Left renal cortex interstitium (tissue), 4 donors: Measurements from ENCODE around the gene CCL28. TPM values are rescaled to one million over a fixed set of nuclear protein-coding genes. Genes with fewer than 3 reads are reported as not detected.
A peak's percentile ranks its signal among the peaks of the same experiment; 100 is the strongest.
"Not testable (repeated sequence)": the region's sequence is repeated elsewhere in the genome, so short reads cannot be mapped to it uniquely, and the experiment has no call there.

ENCODE experiments used
- DNase-seq, 4 donors: peaks; one replicate each; pipeline ENCODE4 v3.0.0-alpha.2; 2013; ENCODE audit warnings: low read depth in 4 of 4, low spot score in 2 of 4, missing footprints in 1 of 4
- polyA plus RNA-seq, 4 donors: library from polyadenylated mRNA; unstranded; fragments of 120-200 nt; gene quantifications; one replicate each; pipeline ENCODE4 v1.2.1, GENCODE V29; 2013; ENCODE audit not compliant: insufficient read length in 4 of 4

CCL28 gene
- polyA plus RNA-seq, 4 donors: 2.2 to 4.8 (median 3.3) TPM

DNA sequence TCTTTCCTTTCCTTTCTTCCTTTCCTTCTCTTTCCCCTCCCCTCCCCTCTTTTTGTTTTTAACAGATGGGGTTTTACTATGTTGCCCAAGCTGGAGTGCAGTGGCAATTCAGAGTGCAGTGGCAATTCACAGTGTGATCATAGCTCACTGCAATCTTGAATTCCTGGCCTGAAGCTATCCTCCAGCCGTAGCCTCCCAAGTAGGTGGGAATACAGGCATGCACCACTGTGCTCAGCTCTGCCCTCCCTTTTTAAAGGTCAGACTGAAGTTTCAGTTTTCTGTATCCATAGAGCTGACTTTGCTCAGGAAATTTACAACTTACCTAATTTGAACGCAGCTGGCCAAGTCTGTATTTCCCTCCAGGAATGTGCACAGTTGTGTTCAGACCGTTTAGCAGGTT lies 696 bp downstream of the CCL28 start:
- DNase-seq: no peak

DNA sequence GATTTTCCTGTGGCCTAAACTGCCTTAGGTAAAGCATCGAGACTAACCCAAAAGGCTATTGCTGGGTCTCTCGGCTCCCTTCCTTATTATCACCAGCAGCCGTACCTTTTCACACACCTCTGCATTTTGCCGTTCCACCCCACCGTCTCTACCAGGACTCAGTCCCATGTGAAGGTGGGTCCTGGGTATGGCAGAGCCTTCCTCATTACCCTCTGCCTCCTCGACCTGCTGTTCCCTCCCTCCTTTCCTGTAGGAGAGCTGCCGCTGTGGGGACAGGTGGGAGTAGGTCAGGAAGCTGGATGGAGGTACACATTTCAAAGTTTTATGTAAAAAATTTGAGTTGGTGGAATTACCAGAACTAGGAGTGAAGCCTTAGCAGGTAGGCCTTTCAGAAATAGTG lies 1.8 kb downstream of the CCL28 start:
- DNase-seq: no peak

DNA sequence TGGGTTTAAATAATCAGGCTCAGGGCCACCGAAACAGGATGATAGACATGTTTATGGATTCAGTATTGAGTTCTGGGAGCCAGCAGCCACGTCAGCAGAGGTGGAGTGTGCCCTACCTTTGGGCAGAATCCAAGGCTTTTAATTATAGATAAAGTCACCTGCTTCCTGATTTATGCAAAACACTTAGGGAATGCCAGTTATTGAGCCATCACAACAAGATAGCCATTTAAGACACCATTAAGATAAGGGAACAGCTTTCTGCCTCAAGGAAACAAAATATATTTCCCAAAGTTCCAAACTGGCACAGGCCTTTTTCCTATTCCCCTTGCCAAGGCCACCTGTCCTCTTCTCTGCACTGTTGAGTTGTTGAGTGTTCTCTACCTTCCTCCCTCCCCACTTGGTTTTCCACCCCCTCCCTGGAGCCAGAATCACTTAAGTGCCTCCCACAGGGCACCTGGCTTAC lies 2.4 kb downstream of the CCL28 start:
- DNase-seq: no peak

- not testable (repeated sequence) for DNase-seq
Observed at GRCh38 chr5:43402524-43403066, 9.6 kb downstream of the CCL28 start.

GRCh38 chr5:43401827-43402226 lies 10.4 kb downstream of the CCL28 start:
- DNase-seq: no peak

DNA sequence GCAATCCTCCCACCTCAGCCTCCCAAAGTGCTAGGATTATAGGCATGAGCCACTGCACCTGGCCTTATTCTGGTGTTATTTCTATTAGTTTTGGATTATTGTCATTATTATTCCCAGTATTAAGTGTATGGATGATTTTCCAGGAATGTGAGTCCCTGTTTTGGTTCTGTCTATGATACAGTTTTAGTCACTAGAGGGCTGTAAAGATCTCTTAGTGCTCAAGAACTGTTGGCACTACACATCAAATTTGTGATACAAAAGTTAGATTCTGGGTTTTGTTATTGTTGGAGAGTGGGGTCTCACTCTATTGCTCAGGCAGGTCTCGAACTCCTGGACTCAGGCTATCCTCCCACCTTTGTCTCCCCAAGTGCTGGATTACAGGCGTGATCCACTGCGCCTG lies 12.1 kb downstream of the CCL28 start:
- DNase-seq: no peak

DNA sequence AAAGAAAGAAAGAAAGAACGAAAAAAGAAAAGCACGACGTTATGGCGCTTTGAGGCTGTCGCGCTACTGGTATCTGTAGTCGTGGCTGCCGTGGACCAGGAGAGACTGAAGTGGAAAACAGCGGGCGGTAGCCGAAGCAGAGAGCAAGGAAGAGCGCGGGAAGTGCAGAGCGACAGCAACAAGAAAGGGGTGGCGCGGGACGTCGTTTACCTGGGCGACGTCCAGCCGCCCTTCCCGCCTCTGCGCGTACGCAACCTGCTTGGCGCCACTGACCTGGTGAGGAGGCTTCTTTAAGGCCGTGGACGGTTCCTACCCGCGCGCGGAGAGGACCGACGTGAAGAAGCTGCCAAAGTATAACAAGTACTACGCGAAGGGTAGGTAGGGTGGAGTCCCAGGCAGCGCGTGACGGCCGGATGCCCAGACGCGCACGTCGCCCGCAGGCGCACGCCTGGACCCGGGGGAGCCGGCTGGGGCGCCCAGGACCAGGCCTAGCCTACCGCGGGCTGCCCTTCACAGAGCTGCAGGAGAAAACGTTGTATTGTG lies 15.4 kb downstream of the CCL28 start:
- DNase-seq: peak in 3 of 4 donors; percentile 27 to 35 (median 31)

DNA sequence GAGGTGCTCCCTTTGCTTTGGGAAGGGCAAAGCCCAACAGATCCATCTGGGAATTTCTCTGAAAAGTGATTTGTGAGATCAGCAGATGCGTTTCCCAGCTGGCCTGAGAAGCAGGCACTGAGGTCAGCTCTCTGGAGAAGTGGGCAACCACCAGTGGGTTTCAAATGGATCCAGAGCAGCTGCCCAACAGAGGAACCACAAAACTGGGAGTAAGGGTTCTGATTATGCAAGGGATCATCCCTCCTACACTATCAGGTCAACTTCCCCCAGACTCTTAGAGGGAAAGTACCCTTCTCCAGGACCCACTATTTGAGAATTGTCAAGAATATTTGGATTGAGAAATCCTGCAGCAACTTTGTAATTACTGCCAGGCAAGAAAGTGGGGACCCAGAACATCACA lies 21.7 kb downstream of the CCL28 start:
- no peak for DNase-seq

- DNase-seq: peak; percentile 37 to 70 (median 57)
Observed at GRCh38 chr5:43389679-43390329, 22.4 kb downstream of the CCL28 start.

DNA sequence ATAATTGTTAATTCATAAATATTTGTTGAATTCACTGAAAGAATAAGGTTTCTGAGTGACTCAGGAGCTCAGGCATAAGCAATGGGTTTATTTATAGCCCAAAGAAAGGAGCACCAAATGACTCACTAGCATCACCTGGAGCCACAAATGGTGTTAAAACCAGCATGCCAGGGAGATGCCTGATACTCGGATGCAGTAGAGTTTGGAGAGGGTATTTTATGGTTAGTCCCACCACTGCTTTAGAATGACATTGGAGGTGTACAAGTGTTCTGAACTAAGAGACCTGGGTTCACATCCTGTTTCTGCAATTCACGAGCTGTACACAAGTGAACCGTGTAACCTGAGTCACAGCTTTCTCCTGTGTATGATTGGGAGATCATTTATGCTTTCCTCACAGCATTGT lies 25.2 kb downstream of the CCL28 start:
- no peak for DNase-seq

DNA sequence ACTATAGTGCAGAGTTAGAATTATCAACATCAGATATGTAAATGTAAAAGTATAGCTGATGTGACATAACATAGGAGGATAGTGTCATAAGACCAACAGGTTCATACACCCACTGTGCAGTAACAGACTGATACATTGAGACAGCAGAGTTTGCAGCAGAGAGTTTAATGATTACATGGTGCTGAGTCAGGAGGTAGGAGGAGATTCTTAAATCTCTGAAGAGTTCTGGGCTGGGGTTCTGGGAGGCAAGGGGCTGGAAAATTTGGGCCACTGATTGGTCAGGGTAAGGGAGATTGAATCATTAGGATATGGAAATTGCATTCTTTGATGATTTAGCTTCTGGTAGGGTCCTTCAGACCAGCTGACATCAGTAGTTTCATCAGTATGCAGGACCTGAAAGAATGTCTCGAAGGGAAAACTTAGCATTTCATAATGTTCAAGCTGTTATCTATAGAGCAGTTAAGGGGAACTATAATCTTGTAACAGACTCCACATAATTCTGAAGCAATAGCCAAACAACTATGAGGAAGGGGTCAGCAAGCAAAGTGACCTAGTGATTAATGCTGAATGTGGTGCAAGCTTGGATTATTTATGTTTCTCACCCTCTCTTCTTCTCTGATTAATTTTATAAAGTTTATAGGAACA lies 35.6 kb downstream of the CCL28 start:
- DNase-seq: no peak

DNA sequence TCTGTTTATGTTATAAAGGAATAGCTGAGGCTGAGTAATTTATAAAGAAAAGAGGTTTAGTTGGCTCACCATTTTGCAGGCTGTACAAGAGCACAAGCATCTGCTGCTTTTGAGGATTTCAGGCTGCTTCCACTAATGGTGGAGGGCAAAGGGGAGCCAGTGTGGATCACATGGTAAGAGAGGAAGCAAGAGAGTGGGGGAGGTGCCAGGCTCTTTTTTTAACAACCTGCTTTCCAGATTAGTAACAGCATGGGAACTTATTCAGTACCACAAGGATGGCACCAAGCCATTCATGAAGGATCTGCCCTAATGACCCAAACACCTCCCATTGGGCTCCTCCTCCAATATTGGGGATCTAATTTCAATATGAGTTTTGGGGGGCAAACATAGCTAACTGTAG lies 40.4 kb downstream of the CCL28 start:
- no peak for DNase-seq

- no peak for DNase-seq
Observed at GRCh38 chr5:43370352-43370751, 41.8 kb downstream of the CCL28 start.

- DNase-seq: no peak
Observed at GRCh38 chr5:43369651-43370050, 42.5 kb downstream of the CCL28 start.

DNA sequence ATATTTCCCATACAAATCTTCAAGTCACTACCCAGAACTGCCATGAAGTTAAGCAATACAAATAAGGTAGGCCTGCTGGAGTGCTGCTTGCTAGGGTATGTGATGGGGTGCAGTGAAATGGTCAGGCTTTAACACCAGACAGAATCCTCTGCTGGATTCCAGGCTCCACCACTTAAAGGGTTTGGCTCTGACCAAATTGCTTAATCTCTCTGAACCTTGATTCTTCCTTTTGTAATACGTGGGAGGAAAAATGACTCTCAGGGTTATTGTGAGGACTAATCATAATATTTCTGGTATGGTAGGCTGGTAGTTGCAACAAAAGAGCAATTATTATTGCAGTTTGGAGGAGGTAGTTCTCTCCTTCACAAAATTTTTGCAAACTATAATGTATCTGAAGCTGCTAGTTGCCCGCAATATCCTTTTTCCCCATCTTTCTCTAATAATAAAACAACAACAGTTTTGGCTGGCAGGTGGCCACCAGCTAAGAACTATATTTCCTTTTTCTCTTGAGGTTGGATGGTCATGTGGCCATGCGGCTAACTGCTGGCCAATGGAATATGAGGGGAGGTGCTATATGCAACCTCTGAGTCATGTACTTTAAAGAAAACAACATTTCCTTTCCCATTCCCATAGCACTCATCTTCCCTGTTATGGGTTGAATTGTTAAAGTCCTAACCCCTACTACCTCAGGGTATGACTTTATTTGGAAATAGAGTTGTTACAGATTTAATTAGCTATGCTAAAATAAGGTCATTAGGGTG lies 44.1 kb downstream of the CCL28 start:
- no peak for DNase-seq

- DNase-seq: no peak
Observed at GRCh38 chr5:43367453-43367852, 44.7 kb downstream of the CCL28 start.

DNA sequence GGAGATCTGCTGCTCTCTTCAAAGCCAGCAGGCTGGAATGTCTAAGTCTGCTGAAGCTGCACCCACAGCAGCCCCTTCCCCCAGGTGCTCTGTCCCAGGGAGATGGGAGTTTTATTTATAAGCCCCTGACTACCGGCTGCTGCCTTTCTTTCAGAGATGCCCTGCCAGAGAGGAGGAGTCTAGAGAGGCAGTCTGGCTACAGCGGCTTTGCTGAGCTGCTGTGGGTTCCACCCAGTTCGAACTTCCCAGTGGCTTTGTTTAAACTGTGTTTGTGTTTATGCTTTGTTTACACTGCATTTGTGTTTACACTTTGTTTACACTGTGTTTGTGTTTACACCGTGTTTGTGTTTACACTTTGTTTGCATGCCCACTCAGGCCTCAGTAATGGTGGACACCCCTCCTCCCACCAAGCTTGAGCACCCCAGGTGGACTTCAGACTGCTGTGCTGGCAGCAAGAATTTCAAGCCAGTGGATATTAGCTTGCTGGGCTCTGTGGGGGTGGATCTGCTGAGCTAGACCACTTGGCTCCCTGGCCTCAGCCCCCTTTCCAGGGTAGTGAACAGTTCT lies 45.4 kb downstream of the CCL28 start:
- not testable (repeated sequence) for DNase-seq

DNA sequence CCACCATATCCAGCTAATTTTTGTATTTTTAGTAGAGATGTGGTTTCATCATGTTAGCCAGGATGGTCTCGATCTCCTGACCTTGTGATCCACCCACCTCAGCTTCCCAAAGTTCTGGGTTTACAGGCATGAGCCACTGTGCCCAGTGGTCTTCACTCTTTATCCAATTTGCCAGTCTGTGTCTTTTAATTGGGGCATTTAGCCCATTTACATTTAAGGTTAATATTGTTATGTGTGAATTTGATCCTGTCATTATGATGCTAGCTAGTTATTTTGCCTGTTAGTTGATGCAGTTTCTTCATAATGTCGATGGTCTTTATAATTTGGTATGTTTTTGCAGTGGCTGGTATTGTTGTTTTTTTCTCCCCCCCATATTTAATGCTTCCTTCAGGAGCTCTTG lies 47.0 kb downstream of the CCL28 start:
- DNase-seq: not testable (repeated sequence)

- DNase-seq: no peak
Observed at GRCh38 chr5:43363445-43364152, 48.6 kb downstream of the CCL28 start.
